BE2C (cell line): ENCODE measurements around the gene OR4N5.

ENCODE experiments used
- DNase-seq: peaks from one replicate; pipeline ENCODE4 v3.0.0-alpha.2; 2020
- H3K27me3 ChIP-seq: fragments of 250-450 bp; sonication (Bioruptor Pico); 2 replicates; pipeline ENCODE4 v1.5.1; 2020; ENCODE audit warnings: mild to moderate bottlenecking
- H3K36me3 ChIP-seq: fragments of 250-450 bp; sonication (Bioruptor Pico); 2 replicates; pipeline ENCODE4 v1.5.1; 2020; ENCODE audit warnings: mild to moderate bottlenecking
- H3K4me1 ChIP-seq: fragments of 250-450 bp; sonication (Bioruptor Pico); 2 replicates; pipeline ENCODE4 v1.5.1; 2020
- H3K4me3 ChIP-seq: 2 replicates; pipeline ENCODE4 v1.5.1; 2011; ENCODE audit warnings: low read depth, low read length
- H3K9me3 ChIP-seq: fragments of 250-450 bp; sonication (Bioruptor Pico); 2 replicates; pipeline ENCODE4 v1.5.1; 2020
- CTCF ChIP-seq: IDR thresholded peaks from 2 replicates; pipeline ENCODE4 v1.5.1; 2012; ENCODE audit warnings: mild to moderate bottlenecking, low read depth, low read length

The OR4N5 gene

GRCh38 chr14:20190596-20190995, 52.0 kb downstream of the OR4N5 start, which contains the start of gene OR11G2:
OR11G2 (plus strand) TSS chr14:20190896; CDS start chr14:20197438, 6,542 bp downstream.
- no peaks in the 10 kb centered on the region for H3K36me3 ChIP-seq
- H3K4me3 ChIP-seq: no peak within 1 kb of the TSS
- no peaks in the 10 kb centered on the region for H3K9me3 ChIP-seq
- H3K27me3 ChIP-seq: no peaks in the 10 kb centered on the region
- no peak for TF ChIP-seq CTCF
- H3K4me1 ChIP-seq: no peaks in the 10 kb centered on the region
- DNase-seq: no peak

- Histone ChIP-seq H3K27me3 (no peaks in the 10 kb centered on the region), H3K4me1 (no peaks in the 10 kb centered on the region), H3K9me3 (no peaks in the 10 kb centered on the region), H3K4me3 (no peak overlapping the region), H3K36me3 (no peaks in the 10 kb centered on the region)
- no peak for TF ChIP-seq CTCF
- DNase-seq: no peak
Observed at GRCh38 chr14:20191396-20191795, 52.8 kb downstream of the OR4N5 start.

DNA sequence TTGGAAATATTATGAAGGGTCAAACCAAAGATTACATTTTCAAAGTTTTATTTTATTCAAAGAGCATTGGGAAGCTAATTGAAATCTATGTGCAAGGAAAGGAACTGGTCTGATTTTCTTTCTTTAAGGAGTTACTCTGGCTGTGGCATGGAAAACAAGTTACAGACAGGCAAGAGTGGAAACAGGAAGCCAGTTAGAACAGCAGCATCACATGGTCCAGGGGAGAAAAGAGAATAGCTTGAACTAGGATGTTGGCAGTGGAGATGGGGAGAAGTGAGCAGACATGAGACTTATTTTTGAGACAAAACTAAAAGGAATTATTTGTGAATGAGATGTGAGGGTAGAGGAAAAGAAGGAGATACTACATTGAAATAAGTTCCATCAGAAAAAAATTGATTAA, 55.5 kb downstream of the OR4N5 start:
- DNase-seq: no peak
- no peak for TF ChIP-seq CTCF
- no peaks in the 10 kb centered on the region for H3K36me3 ChIP-seq
- H3K27me3 ChIP-seq: no peaks in the 10 kb centered on the region
- no peaks in the 10 kb centered on the region for H3K9me3 ChIP-seq
- H3K4me3 ChIP-seq: no peak overlapping the region
- no peaks in the 10 kb centered on the region for H3K4me1 ChIP-seq
